ENCODE data around the gene SLC7A5.

DNA sequence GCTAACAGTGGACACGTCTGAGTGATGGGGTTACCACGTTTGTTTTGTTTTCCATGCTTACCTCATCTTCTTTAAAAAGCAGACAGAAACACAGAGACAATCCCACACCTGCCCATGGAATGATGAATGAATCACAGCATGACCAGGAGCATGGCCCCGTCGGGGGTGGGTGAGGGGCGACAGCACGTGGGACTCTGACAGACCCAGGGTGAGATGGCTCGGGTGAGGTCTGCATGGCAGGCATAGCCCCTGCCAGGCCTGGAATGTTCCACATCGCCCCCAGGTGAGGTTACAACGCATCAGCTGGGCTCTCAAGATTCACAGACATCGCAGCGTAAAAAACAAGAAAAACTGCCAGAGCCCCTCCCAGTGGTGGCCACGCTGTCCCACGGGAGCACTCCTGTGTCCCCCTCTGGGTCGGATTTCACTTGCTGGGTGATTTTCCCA lies 18.1 kb downstream of the SLC7A5 start:
- TF ChIP-seq IKZF3 (tag by site-specific recombination; IDR thresholded peaks at IDR 0.05) (no peak), ZNF768 (tag by site-specific recombination; IDR thresholded peaks at IDR 0.05) (no peak)
- TF ChIP-seq, protein P1, sequence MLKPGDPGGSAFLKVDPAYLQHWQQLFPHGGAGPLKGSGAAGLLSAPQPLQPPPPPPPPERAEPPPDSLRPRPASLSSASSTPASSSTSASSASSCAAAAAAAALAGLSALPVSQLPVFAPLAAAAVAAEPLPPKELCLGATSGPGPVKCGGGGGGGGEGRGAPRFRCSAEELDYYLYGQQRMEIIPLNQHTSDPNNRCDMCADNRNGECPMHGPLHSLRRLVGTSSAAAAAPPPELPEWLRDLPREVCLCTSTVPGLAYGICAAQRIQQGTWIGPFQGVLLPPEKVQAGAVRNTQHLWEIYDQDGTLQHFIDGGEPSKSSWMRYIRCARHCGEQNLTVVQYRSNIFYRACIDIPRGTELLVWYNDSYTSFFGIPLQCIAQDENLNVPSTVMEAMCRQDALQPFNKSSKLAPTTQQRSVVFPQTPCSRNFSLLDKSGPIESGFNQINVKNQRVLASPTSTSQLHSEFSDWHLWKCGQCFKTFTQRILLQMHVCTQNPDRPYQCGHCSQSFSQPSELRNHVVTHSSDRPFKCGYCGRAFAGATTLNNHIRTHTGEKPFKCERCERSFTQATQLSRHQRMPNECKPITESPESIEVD (tag by site-specific recombination; IDR thresholded peaks at IDR 0.05), result no peak; the same call in 1 of the 2 replicates
